K562 (cell line): ENCODE data around the gene CNPY4. TPM values are rescaled to one million over a fixed set of nuclear protein-coding genes. Genes with fewer than 3 reads are reported as not detected.
A peak's percentile ranks its signal among the peaks of the same experiment; 100 is the strongest.

Experiments
- CC2D1A ChIP-seq: fragments of 450-650 bp; IDR thresholded peaks from 2 replicates; pipeline ENCODE4 v1.6.1; 2017; ENCODE audit warnings: mild to moderate bottlenecking
- CHD2 ChIP-seq: IDR thresholded peaks from 2 replicates; pipeline ENCODE4 v1.6.1; 2011; ENCODE audit warnings: low read depth, low read length
- CREBBP ChIP-seq: IDR thresholded peaks from one replicate; pipeline ENCODE4 v1.6.1; 2012; ENCODE audit warnings: low read depth, mild to moderate bottlenecking, control low read depth, inconsistent platforms, low read length
- E2F3 ChIP-seq: fragments of 250-450 bp; sonication (Bioruptor Pico); IDR thresholded peaks from 2 replicates; pipeline ENCODE4 v1.4.0; 2020; ENCODE audit warnings: mild to moderate bottlenecking
- ETV1 ChIP-seq: fragments of 450-650 bp; conservative IDR thresholded peaks from 2 replicates; pipeline ENCODE4 v1.6.1; 2016; ENCODE audit warnings: missing genetic modification characterization, control low read depth, low read depth, missing compliant biosample characterization
- GABPA ChIP-seq: fragments of 200-800 bp; sonication (Bioruptor generic); conservative IDR thresholded peaks from 2 replicates; pipeline ENCODE4 v1.6.1; 2016; ENCODE audit warnings: low read depth, missing genetic modification characterization, missing compliant biosample characterization
- HCFC1 ChIP-seq: IDR thresholded peaks from 2 replicates; pipeline ENCODE4 v1.6.1; 2012; ENCODE audit warnings: low read depth, low read length, improper control_type of control experiment
- ILF3 ChIP-seq: fragments of 450-650 bp; IDR thresholded peaks from 2 replicates; pipeline ENCODE4 v1.6.1; 2018; ENCODE audit warnings: antibody characterized with exemption, mild to moderate bottlenecking, moderate library complexity, borderline replicate concordance
- KLF1 ChIP-seq: fragments of 450-650 bp; IDR thresholded peaks from 2 replicates; pipeline ENCODE4 v1.6.1; 2016; ENCODE audit warnings: missing genetic modification characterization, missing compliant biosample characterization
- KLF10 ChIP-seq: fragments of 250-450 bp; sonication (Bioruptor Pico); IDR thresholded peaks from 2 replicates; pipeline ENCODE4 v1.6.1; 2021; ENCODE audit warnings: matching md5 sums
- KLF13 ChIP-seq: fragments of 450-650 bp; IDR thresholded peaks from 2 replicates; pipeline ENCODE4 v1.6.1; 2016; ENCODE audit warnings: missing genetic modification characterization, low read depth, mild to moderate bottlenecking, missing compliant biosample characterization, moderate library complexity, borderline replicate concordance
- MCM5 ChIP-seq: fragments of 450-650 bp; IDR thresholded peaks from 2 replicates; pipeline ENCODE4 v1.6.1; 2016; ENCODE audit warnings: low read depth
- NCOR1 ChIP-seq: fragments of 450-650 bp; IDR thresholded peaks from 2 replicates; pipeline ENCODE4 v1.6.1; 2016; ENCODE audit warnings: mild to moderate bottlenecking, moderate library complexity
- PHTF2 ChIP-seq: fragments of 250-450 bp; sonication (Bioruptor Pico); IDR thresholded peaks from 2 replicates; pipeline ENCODE4 v1.5.0; 2021; ENCODE audit warnings: mild to moderate bottlenecking
- PTBP1 ChIP-seq: fragments of 200-400 bp; formaldehyde crosslinking; IDR thresholded peaks from 2 replicates; pipeline ENCODE4 v1.6.1; 2017; ENCODE audit warnings: low read depth, low read length
- RAD51 ChIP-seq: fragments of 450-650 bp; IDR thresholded peaks from 2 replicates; pipeline ENCODE4 v1.7.1; 2016; ENCODE audit warnings: low read depth, mild to moderate bottlenecking, borderline replicate concordance
- RB1 ChIP-seq: fragments of 450-650 bp; IDR thresholded peaks from 2 replicates; pipeline ENCODE4 v1.6.1; 2017; ENCODE audit warnings: low read depth, mild to moderate bottlenecking
- SETDB1 ChIP-seq: IDR thresholded peaks from one replicate; pipeline ENCODE4 v1.6.1; 2012; ENCODE audit warnings: low read length, control low read depth, inconsistent platforms
- SIN3B ChIP-seq: fragments of 450-650 bp; IDR thresholded peaks from 2 replicates; pipeline ENCODE4 v1.6.1; 2017; ENCODE audit warnings: low read depth, mild to moderate bottlenecking, moderate library complexity
- SMAD3 ChIP-seq: fragments of 450-650 bp; formaldehyde crosslinking; conservative IDR thresholded peaks from 2 replicates; pipeline ENCODE4 v1.4.0; 2020; ENCODE audit warnings: mild to moderate bottlenecking
- SP1 ChIP-seq: sonication (generic); formaldehyde crosslinking; IDR thresholded peaks from 2 replicates; pipeline ENCODE4 v1.8.1; 2022; ENCODE audit warnings: mild to moderate bottlenecking, missing genetic modification reagents
- U2AF2 ChIP-seq: fragments of 200-400 bp; formaldehyde crosslinking; optimal IDR thresholded peaks from 2 replicates; pipeline ENCODE3; 2017; ENCODE audit warnings: low read depth, mild to moderate bottlenecking, low read length
- VEZF1 ChIP-seq: fragments of 200-800 bp; sonication (Bioruptor generic); IDR thresholded peaks from 2 replicates; pipeline ENCODE4 v1.6.1; 2017; ENCODE audit warnings: missing genetic modification characterization, missing compliant biosample characterization
- XRCC4 ChIP-seq: IDR thresholded peaks from one replicate; pipeline ENCODE4 v1.6.1; 2011; ENCODE audit not compliant: insufficient read depth, insufficient read length; ENCODE audit errors: extremely low read depth
- ZFP30 ChIP-seq: fragments of 250-450 bp; sonication (Bioruptor Pico); IDR thresholded peaks from 2 replicates; pipeline ENCODE4 v1.8.0; 2022; ENCODE audit warnings: moderate library complexity, mild to moderate bottlenecking, inconsistent platforms, borderline replicate concordance
- ZNF124 ChIP-seq: sonication (generic); formaldehyde crosslinking; IDR thresholded peaks from 2 replicates; pipeline ENCODE4 v1.8.1; 2022; ENCODE audit warnings: missing genetic modification reagents
- ZNF175 ChIP-seq: fragments of 200-800 bp; sonication (Bioruptor generic); IDR thresholded peaks from 2 replicates; pipeline ENCODE4 v1.6.1; 2016; ENCODE audit warnings: low read depth, mild to moderate bottlenecking, missing genetic modification characterization, missing compliant biosample characterization
- ZNF311 ChIP-seq: fragments of 250-450 bp; sonication (Bioruptor Pico); IDR thresholded peaks from 2 replicates; pipeline ENCODE4 v1.4.0; 2020; ENCODE audit warnings: mild to moderate bottlenecking, moderate library complexity
- ZNF699 ChIP-seq: fragments of 250-450 bp; sonication (Bioruptor Pico); IDR thresholded peaks from 2 replicates; pipeline ENCODE4 v1.8.0; 2021; ENCODE audit warnings: mild to moderate bottlenecking, moderate library complexity; ENCODE audit not compliant: insufficient replicate concordance
- polyA plus RNA-seq, 8 experiments: library from polyadenylated mRNA; depleted of rRNA in 4 of 8; stranded (reverse) in 5 of 8; unstranded in 3 of 8; fragments of >200 nt; fragmentation: Nextera tagmentation in 2 of 8; fragmentation: Illumina TruSeq in 1 of 8; extraction: Ambion mirVana in 2 of 8; extraction: Trizol in 1 of 8; gene quantifications; 2 replicates each; pipeline versions ENCODE4 v1.2.1 to v1.2.3, GENCODE V29; 2011 to 2014; ENCODE audit warnings: inconsistent platforms in 1 of 8, missing spikeins in 1 of 8
- total RNA-seq, 7 experiments: library from RNA; depleted of rRNA in 6 of 7; stranded (reverse); fragments of >200 nt in 6 of 7; fragmentation: Illumina TruSeq in 2 of 7; extraction: Trizol in 2 of 7; gene quantifications; 2 replicates each; pipeline versions ENCODE4 v1.2.1 to v1.2.3, GENCODE V29; 2011 to 2021; ENCODE audit warnings: low replicate concordance in 1 of 7
- TF ChIP-seq, protein P1 (sequence below): fragments of 250-450 bp; sonication (Bioruptor Pico); IDR thresholded peaks from 2 replicates; pipeline ENCODE4 v1.8.0; 2021; ENCODE audit warnings: moderate library complexity, mild to moderate bottlenecking, inconsistent platforms

Gene CNPY4
- total and polyA plus RNA-seq, 9 of the 15 experiments (the other 6 are each of a cell fraction or from before 2014, with no cell fraction given): 1.9 to 11.2 (median 7.0) TPM

GRCh38 chr7:100100420-100101015, 18.9 kb upstream of the CNPY4 start (continued):
- TF ChIP-seq CREBBP (no peak), VEZF1 (CRISPR knock-in tag) (peak; percentile 84), ZNF311 (CRISPR knock-in tag) (no peak), ZNF124 (no peak), ZNF175 (CRISPR knock-in tag) (no peak), CC2D1A (no peak; the same call in 1 of the 2 replicates), ZFP30 (CRISPR knock-in tag) (no peak), SMAD3 (CRISPR knock-in tag) (peak; percentile 84), E2F3 (peak; percentile 95), SP1 (CRISPR knock-in tag) (no peak), RAD51 (peak; percentile 41; the same call in 1 of the 2 replicates), MCM5 (no peak), U2AF2 (no peak), PHTF2 (CRISPR knock-in tag) (no peak), XRCC4 (no peak), NCOR1 (peak; percentile 62; the same call in 1 of the 2 replicates), SETDB1 (no peak), KLF13 (tag) (peak; percentile 99), ETV1 (tag) (peak; percentile 95; the same call in 1 of the 2 replicates), RB1 (peak; percentile 94; the same call in 1 of the 2 replicates), KLF10 (no peak), GABPA (peak; percentile 98), ILF3 (peak; percentile 18; the same call in 1 of the 2 replicates), KLF1 (tag) (peak; percentile 91), ZNF699 (CRISPR knock-in tag) (no peak), SIN3B (peak; percentile 82; the same call in 1 of the 2 replicates), CHD2 (peak; percentile 85), HCFC1 (peak; percentile 71), PTBP1 (no peak)
- TF ChIP-seq, protein P1, sequence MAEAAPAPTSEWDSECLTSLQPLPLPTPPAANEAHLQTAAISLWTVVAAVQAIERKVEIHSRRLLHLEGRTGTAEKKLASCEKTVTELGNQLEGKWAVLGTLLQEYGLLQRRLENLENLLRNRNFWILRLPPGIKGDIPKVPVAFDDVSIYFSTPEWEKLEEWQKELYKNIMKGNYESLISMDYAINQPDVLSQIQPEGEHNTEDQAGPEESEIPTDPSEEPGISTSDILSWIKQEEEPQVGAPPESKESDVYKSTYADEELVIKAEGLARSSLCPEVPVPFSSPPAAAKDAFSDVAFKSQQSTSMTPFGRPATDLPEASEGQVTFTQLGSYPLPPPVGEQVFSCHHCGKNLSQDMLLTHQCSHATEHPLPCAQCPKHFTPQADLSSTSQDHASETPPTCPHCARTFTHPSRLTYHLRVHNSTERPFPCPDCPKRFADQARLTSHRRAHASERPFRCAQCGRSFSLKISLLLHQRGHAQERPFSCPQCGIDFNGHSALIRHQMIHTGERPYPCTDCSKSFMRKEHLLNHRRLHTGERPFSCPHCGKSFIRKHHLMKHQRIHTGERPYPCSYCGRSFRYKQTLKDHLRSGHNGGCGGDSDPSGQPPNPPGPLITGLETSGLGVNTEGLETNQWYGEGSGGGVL: no peak
